ENCODE measurements around the gene GRAMD1A.
A peak's percentile ranks its signal among the peaks of the same experiment; 100 is the strongest.
"Not testable (repeated sequence)": the region's sequence is repeated elsewhere in the genome, so short reads cannot be mapped to it uniquely, and the experiment has no call there.

Gene GRAMD1A

DNA sequence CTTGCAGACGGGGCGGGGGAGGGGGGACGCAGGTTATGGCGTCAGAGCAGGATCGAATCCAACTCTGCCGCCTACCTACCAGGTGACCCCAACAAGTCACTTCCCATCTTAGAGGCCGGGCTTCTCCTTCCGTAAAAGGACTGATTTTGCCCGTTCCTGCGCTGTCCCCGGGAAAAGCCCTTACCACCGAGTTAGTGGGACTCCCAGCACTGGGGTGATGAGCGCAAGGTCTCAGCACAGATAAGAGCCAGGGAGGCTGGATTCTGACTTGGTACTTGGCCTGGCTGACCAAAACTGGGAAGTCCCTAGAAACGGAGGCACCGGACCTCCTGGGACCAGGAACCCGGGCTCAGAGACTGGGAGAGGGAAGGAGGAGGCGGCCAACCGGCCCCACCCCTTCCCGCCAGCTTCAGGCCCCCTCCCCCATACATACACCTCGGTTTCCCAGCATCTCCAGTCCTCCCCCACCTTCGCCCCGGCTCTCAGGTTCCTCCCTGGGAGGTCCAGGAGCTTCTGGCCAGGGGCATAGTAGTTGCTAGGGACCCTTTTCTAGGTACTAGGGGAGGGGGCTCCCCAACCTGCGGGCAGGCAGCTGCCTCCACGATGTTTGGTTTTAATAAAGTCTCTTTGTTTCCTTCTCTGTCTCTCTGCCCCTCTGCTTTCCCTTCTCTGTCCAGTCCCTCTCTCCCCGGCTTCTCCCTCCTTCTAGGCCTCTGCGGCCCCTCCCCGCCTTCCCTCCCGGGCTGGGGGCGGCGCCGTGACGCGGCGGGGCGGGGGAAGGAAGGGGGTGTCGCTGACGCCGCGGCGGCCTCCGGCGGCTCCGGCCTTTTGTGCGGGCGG is at the start of gene GRAMD1A:
Gene GRAMD1A (plus strand): TSS at position 826 of the 840 bp plus-strand sequence. CDS start 156 bp downstream, outside the sequence.
- DNase-seq (ENCODE audit: low read depth): peak; percentile 73

DNA sequence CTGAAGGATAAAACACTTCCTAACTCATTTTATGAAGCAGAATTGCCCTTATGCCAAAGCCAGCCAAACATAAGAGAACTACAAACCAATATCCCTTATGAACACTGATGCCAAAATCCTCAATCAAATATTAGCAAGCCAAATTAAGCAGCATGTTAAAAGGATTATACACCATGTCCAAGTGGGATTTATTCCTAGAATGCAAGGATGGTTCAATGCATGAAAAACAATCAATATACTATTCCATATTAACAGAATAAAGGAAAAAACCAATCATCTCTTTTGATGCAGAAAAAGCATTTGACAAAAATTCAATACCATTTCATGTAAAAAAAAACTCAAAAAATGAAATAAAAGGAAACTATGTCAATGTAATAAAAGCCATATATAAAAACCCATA is 47.0 kb upstream of the GRAMD1A start:
- no peak for DNase-seq (ENCODE audit: low read depth)

- no peak for DNase-seq (ENCODE audit: low read depth)
These were observed 42.0 kb upstream of the GRAMD1A start for GRCh38 chr19:34957830-34958751.

GRCh38 chr19:34959021-34959420 is 41.1 kb upstream of the GRAMD1A start:
- no peak for DNase-seq (ENCODE audit: low read depth)

DNA sequence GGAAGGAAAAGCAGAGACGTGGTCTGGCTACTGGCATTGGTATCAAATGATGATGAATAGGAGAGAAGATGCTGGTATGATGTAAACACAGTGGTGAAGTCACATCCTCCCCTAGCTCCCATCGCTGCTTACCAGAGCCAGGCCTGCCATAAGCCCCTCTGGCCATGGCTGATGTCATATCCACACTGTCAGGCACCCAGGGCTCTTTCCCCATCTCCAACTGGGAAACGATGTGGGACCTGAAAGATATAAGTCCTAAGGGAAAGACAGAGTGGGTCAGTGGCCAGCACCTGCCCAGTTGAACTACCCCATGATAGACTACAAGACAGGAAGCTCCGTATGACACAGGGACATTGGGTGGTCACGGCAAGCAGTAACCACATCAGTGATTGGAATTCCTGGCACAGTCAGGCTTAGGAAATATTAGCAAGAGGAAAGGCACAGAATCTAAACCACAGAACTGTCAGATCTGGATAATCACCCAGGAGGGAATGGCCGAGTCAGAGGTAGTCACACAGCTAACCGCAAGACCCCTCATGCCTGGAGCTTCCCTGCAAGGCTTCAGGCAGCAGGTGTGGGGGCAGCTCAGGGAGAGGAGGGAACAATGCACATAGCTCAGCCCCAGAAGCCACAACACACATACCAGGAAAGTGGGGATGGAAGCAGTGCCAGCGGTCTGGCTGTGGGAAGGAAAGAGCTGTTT is 39.9 kb upstream of the GRAMD1A start:
- DNase-seq (ENCODE audit: low read depth): peak; percentile 33

- no peak for DNase-seq (ENCODE audit: low read depth)
These were observed 39.0 kb upstream of the GRAMD1A start for GRCh38 chr19:34960940-34961679.

- no peak for DNase-seq (ENCODE audit: low read depth)
These were observed 38.1 kb upstream of the GRAMD1A start for GRCh38 chr19:34961775-34962686.

- DNase-seq (ENCODE audit: low read depth): no peak
These were observed 37.2 kb upstream of the GRAMD1A start for GRCh38 chr19:34962687-34963572.

DNA sequence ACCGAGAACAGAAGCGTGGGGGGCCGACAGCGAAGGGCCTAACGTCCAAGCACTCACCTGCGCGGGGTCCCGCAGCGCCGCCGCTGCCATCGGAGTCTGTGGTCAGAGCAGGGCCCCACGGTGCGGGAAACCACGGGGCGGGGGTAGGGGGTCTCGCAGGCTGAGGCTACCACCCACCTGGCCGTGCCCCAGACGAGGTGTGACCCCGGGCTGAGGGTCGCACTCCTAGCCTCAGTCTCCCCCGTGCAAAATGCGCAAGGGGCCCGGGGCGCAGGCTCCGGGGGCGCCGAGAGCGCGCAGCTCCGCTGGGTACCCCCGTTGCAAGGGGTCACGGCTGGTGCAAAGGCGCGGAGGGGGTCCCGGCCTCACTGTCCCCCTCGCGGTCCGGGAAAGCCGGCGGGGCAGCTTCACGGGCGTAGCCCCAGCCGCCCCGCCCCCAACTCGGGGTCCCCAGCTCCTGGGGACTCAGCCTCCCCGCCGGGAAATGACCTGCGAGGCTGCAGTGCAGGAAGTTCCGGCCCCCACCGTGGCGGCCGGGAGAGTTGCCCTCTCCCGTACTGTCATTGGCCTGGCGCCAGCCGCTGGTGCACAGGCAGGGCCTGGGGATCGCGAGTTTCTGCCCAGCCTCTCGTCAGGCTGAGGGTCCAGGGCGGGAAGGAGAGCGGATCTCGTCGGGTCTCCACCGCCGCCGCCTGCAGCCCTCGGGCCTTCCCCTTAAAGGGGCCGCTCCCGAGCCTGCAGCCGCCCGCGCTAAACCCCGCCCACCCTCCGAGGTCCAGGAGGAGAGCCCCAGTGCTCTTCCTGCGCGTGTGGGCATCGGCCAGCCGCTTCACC is 36.3 kb upstream of the GRAMD1A start, which contains the start of gene ZNF792:
Gene ZNF792 (minus strand): TSS at position 657 of the 834 bp plus-strand sequence. CDS start 567 bp downstream, at position 90.
- peak; percentile 34 for DNase-seq (ENCODE audit: low read depth)

DNA sequence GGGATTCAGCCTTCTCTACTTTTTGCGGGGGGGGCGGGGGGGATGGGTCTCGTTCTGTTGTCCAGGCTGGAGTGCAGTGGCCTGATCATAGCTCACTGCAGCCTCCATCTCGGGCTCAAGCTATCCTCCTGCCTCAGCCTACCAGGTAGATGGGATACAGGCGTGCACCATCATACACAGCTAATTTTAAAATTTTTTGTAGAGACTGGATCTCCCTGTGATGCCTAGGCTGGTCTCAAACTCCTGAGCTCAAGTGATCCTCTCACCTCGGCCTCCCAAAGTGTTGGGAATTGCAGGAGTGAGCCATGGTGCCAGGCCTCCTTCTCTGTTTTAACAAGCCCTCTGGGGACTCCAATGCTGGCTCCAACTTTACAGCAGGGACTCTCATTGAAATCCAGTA is 35.5 kb upstream of the GRAMD1A start:
- DNase-seq (ENCODE audit: low read depth): no peak

DNA sequence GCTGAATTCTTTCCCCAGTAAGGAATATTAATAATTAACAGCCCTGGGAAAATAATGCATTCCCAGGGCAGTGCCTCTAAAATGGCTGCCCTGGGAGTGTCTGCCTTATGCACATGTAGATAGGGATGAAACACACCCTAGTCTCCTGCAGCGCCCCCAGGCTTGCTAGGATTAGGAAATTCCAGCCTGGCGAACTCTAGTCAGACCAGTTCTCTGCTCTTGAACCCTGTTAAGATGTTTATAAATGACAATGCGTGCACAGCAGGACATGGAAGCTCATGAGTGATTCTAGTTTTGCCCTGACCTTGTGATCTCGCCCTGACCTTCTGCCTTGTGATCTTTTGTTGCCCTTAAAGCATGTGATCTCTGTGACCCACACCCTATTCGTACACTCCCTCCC is 34.6 kb upstream of the GRAMD1A start:
- DNase-seq (ENCODE audit: low read depth): not testable (repeated sequence)

DNA sequence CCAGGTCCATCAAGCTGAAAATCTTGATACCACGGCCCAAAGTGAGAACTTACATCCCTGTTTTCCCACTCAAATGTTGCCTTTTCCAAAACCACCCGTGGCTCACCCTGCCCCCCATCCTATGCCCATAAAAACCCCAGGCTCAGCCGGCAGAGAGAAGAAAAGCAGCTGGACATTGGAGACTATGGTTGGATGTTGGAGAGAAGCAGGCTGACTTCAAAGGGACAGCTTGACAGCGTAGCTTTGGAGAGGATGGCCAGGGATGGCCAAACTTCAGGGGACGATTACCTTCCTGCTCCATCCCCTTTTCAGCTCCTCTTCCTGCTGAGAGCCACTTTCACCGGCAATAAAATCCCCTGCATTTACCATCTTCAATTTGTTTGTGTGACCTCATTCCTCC is 32.6 kb upstream of the GRAMD1A start:
- DNase-seq (ENCODE audit: low read depth): no peak

DNA sequence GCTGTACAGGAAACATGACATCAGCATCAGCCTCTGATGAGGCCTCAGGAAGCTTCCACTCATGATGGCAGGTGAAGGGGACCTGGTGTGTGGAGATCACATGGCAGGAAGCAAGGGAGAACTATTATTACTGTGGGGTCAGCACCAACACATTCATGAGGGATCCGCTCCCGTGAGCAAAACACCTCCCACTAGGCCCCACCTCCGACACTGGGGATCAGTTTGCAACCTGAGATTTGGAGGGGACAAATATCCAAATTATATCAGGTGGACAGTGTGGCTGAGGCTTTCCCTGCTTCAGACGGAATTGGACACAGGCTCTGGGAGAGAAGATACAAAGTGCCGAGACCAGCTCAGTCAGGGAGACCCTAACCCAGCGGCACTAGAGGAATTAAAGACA is 30.4 kb upstream of the GRAMD1A start:
- no peak for DNase-seq (ENCODE audit: low read depth)

DNA sequence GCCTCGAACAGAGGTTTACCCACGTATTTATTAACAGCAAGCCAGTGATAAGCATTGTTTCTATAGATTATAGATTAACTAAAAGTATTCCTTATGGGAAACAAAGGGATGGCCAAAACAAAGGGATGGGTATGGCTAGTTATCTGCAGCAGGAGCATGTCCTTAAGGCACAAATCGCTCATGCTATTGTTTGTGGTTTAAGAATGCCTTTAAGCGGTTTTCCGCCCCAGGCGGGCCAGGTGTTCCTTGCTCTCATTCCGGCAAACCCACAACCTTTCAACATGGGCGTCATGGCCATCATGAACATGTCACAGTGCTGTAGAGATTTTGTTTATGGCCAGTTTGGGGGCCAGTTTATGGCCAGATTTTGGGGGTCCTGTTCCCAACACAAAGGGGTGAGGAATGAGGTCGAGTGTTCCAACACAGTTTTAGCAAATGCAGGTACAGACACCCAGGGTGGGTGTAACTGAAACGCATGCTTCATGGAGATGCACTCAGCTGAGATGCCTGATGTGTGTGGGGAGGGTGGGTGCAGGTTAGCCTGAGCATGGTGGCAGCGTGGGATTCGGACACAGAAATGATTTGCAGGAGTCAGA is 29.8 kb upstream of the GRAMD1A start:
- not testable (repeated sequence) for DNase-seq (ENCODE audit: low read depth)

GRCh38 chr19:34972163-34972705 is 27.9 kb upstream of the GRAMD1A start:
- DNase-seq (ENCODE audit: low read depth): no peak

- no peak for DNase-seq (ENCODE audit: low read depth)
These were observed 25.5 kb upstream of the GRAMD1A start for GRCh38 chr19:34974646-34975045.

DNA sequence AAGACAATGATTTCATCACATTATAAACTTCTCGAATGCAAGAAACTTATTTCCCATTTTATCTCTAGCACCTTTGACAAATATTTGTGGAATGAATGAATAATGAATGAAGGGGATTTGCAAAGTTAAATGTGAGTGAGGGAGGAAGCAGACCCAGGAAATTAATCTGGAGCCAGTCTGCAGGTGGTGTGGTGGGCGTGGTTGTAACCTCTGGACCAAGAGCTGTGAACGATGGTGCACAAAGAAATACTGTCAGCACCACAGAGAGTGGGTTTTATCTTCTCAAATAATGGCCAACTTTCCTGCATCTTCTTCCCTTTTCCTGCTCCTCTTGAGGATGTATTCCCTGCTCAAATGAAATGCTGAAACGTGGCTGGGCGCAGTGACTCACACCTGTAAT is 25.1 kb upstream of the GRAMD1A start:
- DNase-seq (ENCODE audit: low read depth): no peak

GRCh38 chr19:34976611-34977010 is 23.5 kb upstream of the GRAMD1A start:
- DNase-seq (ENCODE audit: low read depth): no peak

Data from HS-27A (cell line).